OCI-LY7 (cell line): Measurements from ENCODE around the gene MOGAT3.

Experiments
- CTCF ChIP-seq: fragments of 200-600 bp; sonication (generic); conservative IDR thresholded peaks from 2 replicates; pipeline ENCODE4 v1.5.1; 2014; ENCODE audit warnings: mild to moderate bottlenecking, antibody characterized with exemption, low read length, moderate library complexity, mixed read lengths
- EZH2phosphoT487 ChIP-seq: fragments of 200-600 bp; sonication (generic); IDR thresholded peaks from 2 replicates; pipeline ENCODE4 v1.6.1; 2018; ENCODE audit warnings: low read depth, borderline replicate concordance, mild to moderate bottlenecking, mixed run types, antibody characterized with exemption, low read length, moderate library complexity, mixed read lengths

GRCh38 chr7:101216860-101217387 lies 16.1 kb upstream of the MOGAT3 start:
- TF ChIP-seq CTCF = 0 out of 2 replicates have a peak, but pooled peaks have one; percentile 31
- no peak for TF ChIP-seq EZH2phosphoT487
